H9 (cell line): ENCODE data around the gene RHBDD1. TPM values are rescaled to one million over a fixed set of nuclear protein-coding genes. Genes with fewer than 3 reads are reported as not detected.

Source experiments
- DNase-seq: peaks from one replicate; pipeline ENCODE4 v3.0.0-alpha.2; 2017
- H2AFZ ChIP-seq: one replicate; pipeline ENCODE4 v1.6.1; 2013; ENCODE audit warnings: mild to moderate bottlenecking, low read length, control low read depth, moderate library complexity
- H2AK5ac ChIP-seq: 2 replicates; pipeline ENCODE4 v1.6.1; 2013; ENCODE audit warnings: low read length, control low read depth, mixed read lengths; ENCODE audit not compliant: insufficient read length
- H2BK120ac ChIP-seq: one replicate; pipeline ENCODE4 v1.6.1; 2013; ENCODE audit warnings: low read depth, mild to moderate bottlenecking, low read length, control low read depth, inconsistent platforms; ENCODE audit not compliant: poor library complexity, severe bottlenecking
- H2BK12ac ChIP-seq: 2 replicates; pipeline ENCODE4 v1.6.1; 2013; ENCODE audit warnings: low read length, control low read depth, mixed read lengths, low read depth; ENCODE audit not compliant: insufficient read length
- H2BK15ac ChIP-seq: 2 replicates; pipeline ENCODE4 v1.6.1; 2013; ENCODE audit warnings: low read depth, low read length, control low read depth
- H2BK20ac ChIP-seq: one replicate; pipeline ENCODE4 v1.6.1; 2013; ENCODE audit warnings: low read depth, mild to moderate bottlenecking, low read length, control low read depth, inconsistent platforms; ENCODE audit not compliant: poor library complexity, severe bottlenecking
- H2BK5ac ChIP-seq: 2 replicates; pipeline ENCODE4 v1.6.1; 2013; ENCODE audit warnings: low read length, control low read depth, mixed read lengths; ENCODE audit not compliant: insufficient read length
- H3K14ac ChIP-seq: 2 replicates; pipeline ENCODE4 v1.6.1; 2013; ENCODE audit warnings: low read length, control low read depth; ENCODE audit not compliant: insufficient read depth
- H3K18ac ChIP-seq: 2 replicates; pipeline ENCODE4 v1.6.1; 2013; ENCODE audit warnings: low read depth, mild to moderate bottlenecking, mixed read lengths, low read length, control low read depth; ENCODE audit not compliant: insufficient read length
- H3K23ac ChIP-seq: 2 replicates; pipeline ENCODE4 v1.6.1; 2013; ENCODE audit warnings: low read length, control low read depth, mixed read lengths, low read depth; ENCODE audit not compliant: insufficient read length
- H3K23me2 ChIP-seq: 2 replicates; pipeline ENCODE4 v1.6.1; 2013; ENCODE audit warnings: low read depth, mild to moderate bottlenecking, mixed read lengths, low read length, control low read depth; ENCODE audit not compliant: insufficient read length, poor library complexity, severe bottlenecking
- H3K27ac ChIP-seq: 2 replicates; pipeline ENCODE4 v1.5.1; 2013; ENCODE audit warnings: low read length, control low read depth, mixed read lengths, low read depth; ENCODE audit not compliant: insufficient read length
- H3K27me3 ChIP-seq: 2 replicates; pipeline ENCODE4 v1.6.1; 2013; ENCODE audit warnings: low read length, control low read depth, inconsistent platforms; ENCODE audit not compliant: insufficient read depth
- H3K4ac ChIP-seq: 2 replicates; pipeline ENCODE4 v1.6.1; 2013; ENCODE audit warnings: low read depth, mild to moderate bottlenecking, control low read depth, inconsistent platforms, low read length, moderate library complexity
- H3K4me1 ChIP-seq: 2 replicates; pipeline ENCODE4 v1.6.1; 2013; ENCODE audit warnings: low read length, control low read depth, inconsistent platforms; ENCODE audit not compliant: insufficient read depth
- H3K4me2 ChIP-seq: 2 replicates; pipeline ENCODE4 v1.6.1; 2013; ENCODE audit warnings: low read length, control low read depth, mixed read lengths; ENCODE audit not compliant: insufficient read length, insufficient read depth
- H3K56ac ChIP-seq: 2 replicates; pipeline ENCODE4 v1.6.1; 2013; ENCODE audit warnings: low read depth, mild to moderate bottlenecking, mixed read lengths, low read length, control low read depth; ENCODE audit not compliant: insufficient read length
- H3K79me1 ChIP-seq: 2 replicates; pipeline ENCODE4 v1.6.1; 2013; ENCODE audit warnings: low read depth, mild to moderate bottlenecking, moderate library complexity, low read length, control low read depth, inconsistent platforms; ENCODE audit not compliant: insufficient read depth, poor library complexity, severe bottlenecking
- H3K79me2 ChIP-seq: 2 replicates; pipeline ENCODE4 v1.6.1; 2013; ENCODE audit warnings: low read length, control low read depth, inconsistent platforms; ENCODE audit not compliant: insufficient read depth
- H3K9ac ChIP-seq: 2 replicates; pipeline ENCODE4 v1.6.1; 2013; ENCODE audit warnings: low read length, control low read depth, mixed read lengths; ENCODE audit not compliant: insufficient read length; ENCODE audit errors: extremely low read depth
- H3K9me3 ChIP-seq: one replicate; pipeline ENCODE4 v1.6.1; 2013; ENCODE audit warnings: low read depth, low read length, inconsistent platforms; ENCODE audit not compliant: control insufficient read depth
- H3T11ph ChIP-seq: one replicate; pipeline ENCODE4 v1.6.1; 2013; ENCODE audit warnings: mild to moderate bottlenecking, low read length, control low read depth, inconsistent platforms
- H4K20me1 ChIP-seq: one replicate; pipeline ENCODE4 v1.6.1; 2013; ENCODE audit not compliant: control insufficient read depth, insufficient read length, insufficient read depth
- H4K5ac ChIP-seq: 2 replicates; pipeline ENCODE4 v1.6.1; 2013; ENCODE audit warnings: low read depth, mild to moderate bottlenecking, mixed read lengths, low read length, control low read depth; ENCODE audit not compliant: insufficient read length
- H4K8ac ChIP-seq: replicated peaks from 2 replicates; pipeline ENCODE4 v1.6.1; 2013; ENCODE audit warnings: low read length, control low read depth, mixed read lengths, low read depth; ENCODE audit not compliant: insufficient read length
- H4K91ac ChIP-seq: 2 replicates; pipeline ENCODE4 v1.6.1; 2013; ENCODE audit warnings: low read depth, mild to moderate bottlenecking, moderate library complexity, mixed read lengths, low read length, control low read depth; ENCODE audit not compliant: insufficient read length
- H3K27ac Mint-ChIP-seq, 3 experiments: 2 replicates in 2 of 3; 3 replicates in 1 of 3; pipeline ENCODE4 v1.8.0; 2020 to 2021; ENCODE audit warnings: mixed read lengths in 3 of 3, mild to moderate bottlenecking in 1 of 3, moderate library complexity in 1 of 3
- H3K27me3 Mint-ChIP-seq: 2 replicates; pipeline ENCODE4 v1.8.0; 2021; ENCODE audit warnings: low read depth, mild to moderate bottlenecking, moderate library complexity, mixed read lengths
- H3K36me3 Mint-ChIP-seq, 3 experiments: 2 replicates in 2 of 3; 3 replicates in 1 of 3; pipeline ENCODE4 v1.8.0; 2020 to 2021; ENCODE audit warnings: low read depth in 3 of 3, mixed read lengths in 3 of 3; ENCODE audit not compliant: insufficient read depth in 1 of 3
- H3K4me1 Mint-ChIP-seq, 2 experiments: 2 replicates each; pipeline ENCODE4 v1.8.0; 2020; ENCODE audit warnings: mixed read lengths in 2 of 2
- H3K4me3 Mint-ChIP-seq, 2 experiments: 2 replicates in 1 of 2; 3 replicates in 1 of 2; pipeline ENCODE4 v1.8.0; 2020 to 2021; ENCODE audit warnings: mild to moderate bottlenecking in 2 of 2, mixed read lengths in 2 of 2, moderate library complexity in 1 of 2
- H3K9me3 Mint-ChIP-seq, 2 experiments: 2 replicates in 1 of 2; 3 replicates in 1 of 2; pipeline ENCODE4 v1.8.0; 2020; ENCODE audit warnings: mild to moderate bottlenecking in 2 of 2, mixed read lengths in 2 of 2, moderate library complexity in 1 of 2
- CTCF ChIP-seq: fragments of 200-600 bp; sonication (generic); conservative IDR thresholded peaks from 3 replicates; pipeline ENCODE4 v1.8.0; 2021; ENCODE audit warnings: antibody characterized with exemption, mild to moderate bottlenecking
- WGBS: extraction: QIAGEN DNeasy Blood & Tissue Kit; methylation state at CpG from one replicate; pipeline ENCODE4 v1.1.7; 2013; ENCODE audit warnings: missing lambda C conversion rate, low lambda C conversion rate, mixed read lengths; ENCODE audit not compliant: insufficient read length; ENCODE audit errors: extremely low coverage; 5-methylcytosine and 5-hydroxymethylcytosine counted together
- total RNA-seq: library from RNA; stranded (reverse); gene quantifications from 2 replicates; pipeline ENCODE4 v1.2.1, GENCODE V29; 2021

Gene RHBDD1
- total RNA-seq, 1 experiment from 2014 or later = 24.9 TPM

GRCh38 chr2:226877491-226877890, 41.6 kb downstream of the RHBDD1 start:
- H3K56ac ChIP-seq = no peak overlapping the region
- no peak overlapping the region for H3K23ac ChIP-seq
- no peak overlapping the region for H3T11ph ChIP-seq
- H3K18ac ChIP-seq = no peak overlapping the region
- no peak overlapping the region for H4K91ac ChIP-seq
- H4K5ac ChIP-seq = no peak overlapping the region
- H2AFZ ChIP-seq = no peak overlapping the region
- H3K4me1 ChIP-seq = no peaks in the 10 kb centered on the region
- H3K9me3 ChIP-seq = no peaks in the 10 kb centered on the region
- DNase-seq = no peak
- no peak overlapping the region for H3K14ac ChIP-seq
- no peak overlapping the region for H2BK12ac ChIP-seq
- H4K20me1 ChIP-seq = no peaks in the 10 kb centered on the region
- no peaks in the 10 kb centered on the region for H3K79me1 ChIP-seq
- no CpG with 5 or more reads among the region's 3 CpGs for WGBS
- peaks cover 0 to 2% of the 10 kb centered on the region in 2 experiments; a peak in 1 of 5 replicates for H3K9me3 Mint-ChIP-seq
- no peak overlapping the region for H3K27ac Mint-ChIP-seq
- H2AK5ac ChIP-seq = no peak overlapping the region
- H3K4me3 Mint-ChIP-seq = no peak overlapping the region
- no peak overlapping the region for H2BK5ac ChIP-seq
- no peak overlapping the region for H3K27ac ChIP-seq
- no peak overlapping the region for H2BK20ac ChIP-seq
- H2BK120ac ChIP-seq = no peak overlapping the region
- H3K36me3 Mint-ChIP-seq = peaks cover 0 to 3% (median 3%) of the 10 kb centered on the region in 3 experiments; a peak in 3 of 7 replicates
- no peak for TF ChIP-seq CTCF
- no peaks in the 10 kb centered on the region for H3K79me2 ChIP-seq
- H3K27me3 Mint-ChIP-seq = no peaks in the 10 kb centered on the region
- peaks cover 10 to 14% of the 10 kb centered on the region in 2 experiments for H3K4me1 Mint-ChIP-seq
- H3K23me2 ChIP-seq = no peaks in the 10 kb centered on the region
- H3K9ac ChIP-seq = no peak overlapping the region
- H3K27me3 ChIP-seq = no peaks in the 10 kb centered on the region
- H3K4me2 ChIP-seq = no peak overlapping the region
- no peak overlapping the region for H2BK15ac ChIP-seq
- no peak overlapping the region for H4K8ac ChIP-seq
- no peak overlapping the region for H3K4ac ChIP-seq
